Neural progenitor cell (in vitro differentiated cells): ENCODE data around the gene PHACTR2.
"Not testable (repeated sequence)": the region's sequence is repeated elsewhere in the genome, so short reads cannot be mapped to it uniquely, and the experiment has no call there.

Experiments
- EZH2 ChIP-seq: fragments of 200-600 bp; sonication (generic); IDR thresholded peaks from 2 replicates; pipeline ENCODE4 v1.6.1; 2017; ENCODE audit warnings: antibody characterized with exemption, mild to moderate bottlenecking, moderate library complexity
- EZH2phosphoT487 ChIP-seq: fragments of 200-600 bp; sonication (generic); IDR thresholded peaks from 2 replicates; pipeline ENCODE4 v1.6.1; 2017; ENCODE audit warnings: antibody characterized with exemption
- TF ChIP-seq, protein P1 (sequence below): fragments of 200-600 bp; sonication (generic); IDR thresholded peaks from 2 replicates; pipeline ENCODE4 v1.5.1; 2017; ENCODE audit warnings: antibody characterized with exemption, mild to moderate bottlenecking

DNA sequence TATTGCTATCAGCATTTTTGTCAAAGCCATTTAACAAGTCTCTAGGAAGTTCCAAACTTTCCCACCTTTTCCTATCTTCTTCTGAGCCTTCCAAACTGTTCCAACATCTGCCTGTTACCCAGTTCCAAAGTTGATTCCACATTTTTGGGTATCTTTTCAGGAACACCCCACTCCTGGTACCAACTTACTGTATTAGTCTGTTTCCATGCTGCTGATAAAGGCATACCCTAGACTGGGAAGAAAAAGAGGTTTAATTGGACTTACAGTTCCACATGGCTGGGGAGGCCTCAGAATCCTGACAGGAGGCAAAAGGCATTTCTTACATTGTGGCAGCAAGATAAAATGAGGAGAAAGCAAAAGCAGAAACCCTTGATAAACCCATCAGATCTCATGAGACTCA is 108.6 kb downstream of the PHACTR2 start:
- TF ChIP-seq, protein P1, sequence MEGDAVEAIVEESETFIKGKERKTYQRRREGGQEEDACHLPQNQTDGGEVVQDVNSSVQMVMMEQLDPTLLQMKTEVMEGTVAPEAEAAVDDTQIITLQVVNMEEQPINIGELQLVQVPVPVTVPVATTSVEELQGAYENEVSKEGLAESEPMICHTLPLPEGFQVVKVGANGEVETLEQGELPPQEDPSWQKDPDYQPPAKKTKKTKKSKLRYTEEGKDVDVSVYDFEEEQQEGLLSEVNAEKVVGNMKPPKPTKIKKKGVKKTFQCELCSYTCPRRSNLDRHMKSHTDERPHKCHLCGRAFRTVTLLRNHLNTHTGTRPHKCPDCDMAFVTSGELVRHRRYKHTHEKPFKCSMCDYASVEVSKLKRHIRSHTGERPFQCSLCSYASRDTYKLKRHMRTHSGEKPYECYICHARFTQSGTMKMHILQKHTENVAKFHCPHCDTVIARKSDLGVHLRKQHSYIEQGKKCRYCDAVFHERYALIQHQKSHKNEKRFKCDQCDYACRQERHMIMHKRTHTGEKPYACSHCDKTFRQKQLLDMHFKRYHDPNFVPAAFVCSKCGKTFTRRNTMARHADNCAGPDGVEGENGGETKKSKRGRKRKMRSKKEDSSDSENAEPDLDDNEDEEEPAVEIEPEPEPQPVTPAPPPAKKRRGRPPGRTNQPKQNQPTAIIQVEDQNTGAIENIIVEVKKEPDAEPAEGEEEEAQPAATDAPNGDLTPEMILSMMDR = not testable (repeated sequence)
- not testable (repeated sequence) for TF ChIP-seq EZH2, EZH2phosphoT487
